ENCODE results near the gene NINL.
A peak's percentile ranks its signal among the peaks of the same experiment; 100 is the strongest.

Gene NINL

GRCh38 chr20:25461786-25462545, 123.4 kb downstream of the NINL start:
- DNase-seq: peak; percentile 90 to 93 (median 90)

GRCh38 chr20:25461281-25461650, 124.1 kb downstream of the NINL start:
- no peak for DNase-seq

- no peak for DNase-seq
Measured at GRCh38 chr20:25460566-25461280, 124.6 kb downstream of the NINL start.

DNA sequence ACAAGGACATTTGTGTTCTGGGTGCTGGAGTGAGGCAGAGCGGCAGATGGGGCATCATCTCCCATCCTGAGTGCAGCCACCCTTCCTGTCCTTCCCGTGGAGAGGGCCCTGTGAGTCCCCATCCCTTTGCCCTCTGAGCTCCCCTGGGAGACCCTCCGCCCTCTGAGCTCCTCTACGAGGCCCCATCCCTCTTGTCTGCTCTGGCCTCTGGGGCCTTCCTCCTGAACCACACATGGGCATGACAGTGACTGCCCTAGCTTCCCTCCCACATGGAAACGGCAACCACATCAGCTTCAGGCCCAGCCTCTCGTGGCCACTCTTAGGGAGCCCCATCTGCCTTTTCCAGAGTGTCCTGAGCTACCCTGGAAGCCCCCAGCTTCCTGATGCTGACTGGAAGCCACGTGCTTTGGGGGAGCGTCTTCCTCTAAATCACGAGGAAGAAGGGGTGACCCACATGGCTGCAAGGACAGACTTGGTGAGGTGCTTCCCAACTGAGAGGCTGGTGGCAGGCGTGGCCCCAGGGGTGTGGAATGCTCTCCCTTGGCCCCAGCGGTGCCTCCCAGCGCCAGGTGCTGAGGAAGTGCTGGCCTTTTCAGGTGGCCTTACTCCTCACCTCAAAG, 125.3 kb downstream of the NINL start:
- peak; percentile 51 to 72 (median 57) for DNase-seq

GRCh38 chr20:25459111-25459830, 126.1 kb downstream of the NINL start:
- no peak for DNase-seq

GRCh38 chr20:25457886-25458680, 127.2 kb downstream of the NINL start:
- DNase-seq: no peak

- no peak for DNase-seq
Measured at GRCh38 chr20:25454153-25454900, 131.0 kb downstream of the NINL start.

GRCh38 chr20:25453035-25453810, 132.1 kb downstream of the NINL start:
- DNase-seq: no peak

DNA sequence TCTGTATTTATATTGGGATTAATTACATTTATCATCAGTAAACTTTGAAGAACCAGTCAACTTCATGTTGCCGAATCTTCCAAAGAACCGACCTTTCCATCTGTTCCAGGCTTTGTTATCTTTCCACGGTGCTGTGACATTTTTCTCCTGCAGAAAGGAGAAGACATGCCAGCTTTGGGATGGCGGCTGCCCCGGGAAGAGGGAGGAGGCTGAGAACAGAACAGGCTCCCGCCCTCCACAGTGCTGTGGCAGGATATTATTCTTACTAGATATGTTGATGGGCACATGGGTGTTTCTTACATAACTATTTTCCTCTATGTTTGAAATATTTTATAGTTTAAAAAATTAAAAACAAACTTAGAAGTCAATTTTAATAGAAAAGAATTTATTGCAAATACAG, 133.0 kb downstream of the NINL start:
- no peak for DNase-seq

DNA sequence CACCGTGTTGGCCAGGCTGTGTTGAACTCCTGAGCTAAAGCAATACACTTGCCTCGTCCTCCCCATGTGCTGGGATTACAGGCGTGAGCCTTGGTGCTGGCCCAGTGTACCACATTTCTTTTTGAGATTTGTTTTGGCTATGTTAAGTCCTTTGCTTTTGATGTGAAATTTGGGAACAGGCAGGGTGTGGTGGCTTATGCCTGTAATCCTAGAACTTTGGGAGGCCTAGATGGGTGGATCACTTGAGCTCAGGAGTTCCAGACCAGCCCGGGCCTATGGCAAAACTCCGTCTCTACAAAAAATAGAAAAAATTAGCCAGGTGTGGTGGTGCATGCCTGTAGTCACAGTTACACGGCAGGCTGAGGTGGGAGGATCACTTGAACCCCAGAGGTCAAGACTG, 137.7 kb downstream of the NINL start:
- DNase-seq: no peak

- DNase-seq: no peak
Measured at GRCh38 chr20:25444556-25444955, 140.8 kb downstream of the NINL start.

DNA sequence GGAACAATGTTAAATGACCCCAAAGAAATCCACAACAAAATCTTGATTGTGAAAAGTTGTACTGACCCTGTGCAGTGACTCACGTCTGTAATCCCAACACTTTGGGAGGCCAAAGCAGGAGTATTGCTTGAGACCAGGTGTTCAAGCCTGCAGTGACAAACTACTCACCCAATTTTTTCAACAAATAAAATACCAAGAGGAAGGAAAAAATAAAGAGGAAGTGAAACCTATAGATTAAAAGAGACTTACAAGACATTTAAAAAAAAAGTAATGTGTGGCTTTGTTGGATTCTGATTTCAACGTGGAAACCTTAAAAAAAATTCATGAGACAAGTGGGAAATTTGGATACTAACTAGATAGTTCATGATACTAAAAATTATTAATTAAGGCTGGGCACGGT, 146.0 kb downstream of the NINL start:
- peak; percentile 27 to 57 (median 55) for DNase-seq

- DNase-seq: no peak
Measured at GRCh38 chr20:25437153-25437581, 148.2 kb downstream of the NINL start.

- no peak for DNase-seq
Measured at GRCh38 chr20:25424536-25424935, 160.8 kb downstream of the NINL start.

GRCh38 chr20:25422032-25422431, 163.3 kb downstream of the NINL start:
- DNase-seq: peak in 1 of 3 donors; percentile 21

DNA sequence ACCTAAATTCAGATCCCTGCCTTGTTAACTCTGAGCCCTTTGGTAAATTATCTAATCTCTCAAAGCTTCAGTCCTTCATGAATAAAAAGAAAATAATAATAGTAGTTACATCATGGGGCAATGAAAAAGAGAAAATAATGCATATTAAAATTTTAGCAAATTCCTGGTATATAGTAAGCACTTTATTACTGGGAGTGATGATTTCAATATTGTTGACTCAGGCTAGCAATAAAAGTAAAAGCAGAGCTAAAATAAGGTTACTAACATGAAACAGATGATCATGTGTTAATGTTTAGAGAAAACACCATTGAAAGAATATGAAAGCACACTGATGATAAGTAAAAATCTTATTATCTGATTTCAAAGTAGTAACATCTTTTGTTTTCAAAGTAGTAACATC, 164.2 kb downstream of the NINL start:
- no peak for DNase-seq

- DNase-seq: peak; percentile 25 to 41 (median 29)
Measured at GRCh38 chr20:25418776-25419175, 166.6 kb downstream of the NINL start.

- DNase-seq: no peak
Measured at GRCh38 chr20:25408890-25409289, 176.4 kb downstream of the NINL start.

- DNase-seq: no peak
Measured at GRCh38 chr20:25408170-25408547, 177.2 kb downstream of the NINL start.

DNA sequence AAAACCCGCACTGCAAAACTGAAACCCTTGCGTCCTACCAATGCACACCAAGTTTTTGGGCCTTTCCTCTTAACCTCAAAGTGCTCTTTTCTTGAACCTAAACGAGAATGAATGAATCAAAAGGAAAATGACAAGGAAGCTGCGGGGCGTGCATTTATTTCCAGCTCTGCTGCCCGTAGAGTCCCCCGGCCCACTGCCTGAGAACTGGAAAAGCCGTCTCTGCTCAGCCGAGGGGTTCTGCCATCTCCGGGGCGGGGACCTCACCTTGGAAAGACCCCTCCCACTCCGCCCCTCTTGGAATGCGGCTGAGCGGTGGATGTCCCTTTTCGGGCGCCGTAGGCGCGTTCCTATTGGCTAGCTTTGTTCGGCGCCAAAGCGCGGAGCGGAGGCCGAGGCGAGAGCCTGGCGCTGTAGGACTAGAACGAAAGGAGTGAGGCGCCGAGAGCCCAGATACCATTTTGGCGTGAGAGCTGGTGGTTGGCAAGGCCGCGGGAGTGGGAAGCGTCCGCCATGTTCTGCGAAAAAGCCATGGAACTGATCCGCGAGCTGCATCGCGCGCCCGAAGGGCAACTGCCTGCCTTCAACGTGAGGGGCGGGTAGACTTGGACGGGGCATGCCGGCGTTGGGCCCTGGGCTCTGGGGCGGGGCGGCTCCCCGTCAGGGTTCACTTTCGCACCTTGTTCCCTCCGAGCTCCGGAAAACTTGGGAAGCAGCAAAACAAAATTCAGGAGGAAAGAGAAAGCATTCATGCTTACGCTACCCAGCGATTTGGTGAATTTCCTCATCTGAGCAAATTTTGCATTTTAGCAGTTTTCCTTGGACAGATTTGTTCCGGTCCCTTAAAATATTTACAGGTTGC, 177.8 kb downstream of the NINL start, which contains the start of gene GINS1:
Gene GINS1, plus strand, starts transcription at position 363 of the 859 bp plus-strand sequence. Its CDS starts 148 bp downstream, at position 511.
- DNase-seq: peak; percentile 89 to 95 (median 93)
